ENCODE measurements around the gene LAMB4. TPM values are rescaled to one million over a fixed set of nuclear protein-coding genes. Genes with fewer than 3 reads are reported as not detected.
A peak's percentile ranks its signal among the peaks of the same experiment; 100 is the strongest.

LAMB4 gene
- polyA plus RNA-seq, 1 of the 3 experiments (the other 2 are of a cell fraction): 0.36 TPM

- no peaks in the 10 kb centered on the region for H3K9me3 ChIP-seq
- POLR2A ChIA-PET: no interaction called here
- H4K20me1 ChIP-seq (ENCODE audit: insufficient read depth): no peaks in the 10 kb centered on the region
- H3F3A ChIP-seq (replicated peaks; ENCODE audit: insufficient read depth): peaks cover 49% of the 10 kb centered on the region
- H3K4me2 ChIP-seq: no peak overlapping the region; the same call in 1 of the 2 replicates
- peak overlapping the region in 1 of 2 experiments; percentile 52; a peak in 1 of 4 replicates for H3K27ac ChIP-seq (ENCODE audit: low read depth in 2 of 2, low read length in 1 of 2)
- TF ChIP-seq EZH2phosphoT487 (IDR thresholded peaks at IDR 0.05; ENCODE audit: borderline replicate concordance, low read depth) (no peak), CTCF (IDR thresholded peaks at IDR 0.05) (no peak), RFX5 (IDR thresholded peaks at IDR 0.05; ENCODE audit: low read length) (no peak), SIN3A (IDR thresholded peaks at IDR 0.05; ENCODE audit: borderline replicate concordance, low read depth, low read length) (no peak), NRF1 (IDR thresholded peaks at IDR 0.05; ENCODE audit: low read depth, low read length) (no peak), NFIC (IDR thresholded peaks at IDR 0.05; ENCODE audit: borderline replicate concordance) (no peak), GATA2 (CRISPR knock-in tag; IDR thresholded peaks at IDR 0.05) (no peak), CHD2 (IDR thresholded peaks at IDR 0.05; ENCODE audit: low read length, partially characterized antibody) (no peak), TAF1 (IDR thresholded peaks at IDR 0.05; ENCODE audit: borderline replicate concordance, low read depth, low read length) (no peak), GABPA (IDR thresholded peaks at IDR 0.05; ENCODE audit: low read depth) (no peak), FOXJ3 (CRISPR knock-in tag; IDR thresholded peaks at IDR 0.05) (no peak), ELF1 (IDR thresholded peaks at IDR 0.05) (no peak), YY1 (IDR thresholded peaks at IDR 0.05; ENCODE audit: low read depth) (no peak), USF2 (IDR thresholded peaks at IDR 0.05; ENCODE audit: borderline replicate concordance, low read depth, low read length) (no peak), FOXM1 (IDR thresholded peaks at IDR 0.05; ENCODE audit: low read depth) (no peak)
- no peaks in the 10 kb centered on the region for H3K9me2 ChIP-seq
- DNase-seq: no peak
- H3K36me3 ChIP-seq (replicated peaks in 1 of 2; ENCODE audit: control insufficient read depth in 1 of 2, insufficient read depth in 2 of 2, low read length in 1 of 2): no peaks in the 10 kb centered on the region
- H3K4me1 ChIP-seq (ENCODE audit: control insufficient read depth in 1 of 2, insufficient read depth in 2 of 2, low read depth in 1 of 2, low read length in 1 of 2): peaks cover 0 to 31% of the 10 kb centered on the region in 2 experiments
- no peak overlapping the region for H3K9ac ChIP-seq
- H2AFZ ChIP-seq (ENCODE audit: low read depth): peak overlapping the region; percentile 58; the same call in 1 of the 2 replicates
- no peaks in the 10 kb centered on the region for H3K79me2 ChIP-seq (ENCODE audit: insufficient read depth)
- H3K27me3 ChIP-seq (ENCODE audit: insufficient read depth): no peaks in the 10 kb centered on the region
- WGBS (ENCODE audit: low lambda C conversion rate): 92% methylated on average over 1 of the region's 1 CpG
- no peak overlapping the region for H3K4me3 ChIP-seq (ENCODE audit: low read depth in 2 of 2, low read length in 1 of 2)
- CTCF ChIA-PET: no interaction called here
Observed at GRCh38 chr7:108027239-108027638, 102.9 kb downstream of the LAMB4 start.

- H3K36me3 ChIP-seq (replicated peaks in 1 of 2; ENCODE audit: control insufficient read depth in 1 of 2, insufficient read depth in 2 of 2, low read length in 1 of 2): no peaks in the 10 kb centered on the region
- H3K4me1 ChIP-seq (ENCODE audit: control insufficient read depth in 1 of 2, insufficient read depth in 2 of 2, low read depth in 1 of 2, low read length in 1 of 2): peaks cover 0 to 31% of the 10 kb centered on the region in 2 experiments
- H2AFZ ChIP-seq (ENCODE audit: low read depth): peak overlapping the region; percentile 58
- no peaks in the 10 kb centered on the region for H3K9me2 ChIP-seq
- H4K20me1 ChIP-seq (ENCODE audit: insufficient read depth): no peaks in the 10 kb centered on the region
- no peaks in the 10 kb centered on the region for H3K79me2 ChIP-seq (ENCODE audit: insufficient read depth)
- H3K9ac ChIP-seq: no peak overlapping the region
- H3K27ac ChIP-seq (ENCODE audit: low read depth in 2 of 2, low read length in 1 of 2): peak overlapping the region; percentile 36 to 52; a peak in 2 of 4 replicates
- no peaks in the 10 kb centered on the region for H3K27me3 ChIP-seq (ENCODE audit: insufficient read depth)
- peak overlapping the region; percentile 28; the same call in 1 of the 2 replicates for H3K4me2 ChIP-seq
- whole genome bisulfite sequencing (ENCODE audit: low lambda C conversion rate): 93% methylated on average over 3 of the region's 3 CpGs
- peak; percentile 21; the same call in 1 of the 2 replicates for TF ChIP-seq NFIC (IDR thresholded peaks at IDR 0.05; ENCODE audit: borderline replicate concordance)
- TF ChIP-seq RXRA (IDR thresholded peaks at IDR 0.05; ENCODE audit: borderline replicate concordance, low read depth): no peak
- peak in 1 of 2 experiments; percentile 6; a peak in 1 of 4 replicates for TF ChIP-seq EP300 (IDR thresholded peaks at IDR 0.05; ENCODE audit: borderline replicate concordance in 1 of 2, low read depth in 1 of 2, low read length in 1 of 2)
- ChIA-PET CTCF (interaction anchor here (0.8 to 2.3 kb wide), 2 partner anchors 11 to 27 kb away, joined by 3 to 12 read pairs; no protein-coding TSS in a partner anchor), POLR2A (no interaction called here)
- H3F3A ChIP-seq (replicated peaks; ENCODE audit: insufficient read depth): peaks cover 50% of the 10 kb centered on the region
- no peak for DNase-seq
- H3K9me3 ChIP-seq: no peaks in the 10 kb centered on the region
- H3K4me3 ChIP-seq (ENCODE audit: low read depth in 2 of 2, low read length in 1 of 2): no peak overlapping the region
Observed at GRCh38 chr7:108026647-108027046, 103.5 kb downstream of the LAMB4 start.
